Neural cell (in vitro differentiated cells): ENCODE data around the gene RTP1. TPM values are rescaled to one million over a fixed set of nuclear protein-coding genes. Genes with fewer than 3 reads are reported as not detected.

ENCODE experiments used
- H2AFZ ChIP-seq: fragments of 200-600, 300-800 bp; sonication (generic), shearing (Covaris generic); 2 replicates; pipeline ENCODE4 v1.6.0; 2014; ENCODE audit warnings: low read depth, mild to moderate bottlenecking, antibody characterized with exemption, low read length, moderate library complexity
- H3F3A ChIP-seq: fragments of 200-600 bp; shearing (Covaris generic); 2 replicates; pipeline ENCODE4 v1.6.1; 2016; ENCODE audit warnings: mild to moderate bottlenecking, moderate library complexity, mixed read lengths, antibody characterized with exemption, low read length; ENCODE audit not compliant: insufficient read depth, poor library complexity, severe bottlenecking
- H3K27ac ChIP-seq: fragments of 200-600, 300-800 bp; sonication (generic), shearing (Covaris generic); 2 replicates; pipeline ENCODE4 v1.5.1; 2014; ENCODE audit warnings: mild to moderate bottlenecking, low read length, moderate library complexity
- H3K27me3 ChIP-seq: fragments of 300-800, 200-600 bp; sonication (generic), shearing (Covaris generic); 2 replicates; pipeline ENCODE4 v1.6.0; 2014; ENCODE audit warnings: mild to moderate bottlenecking, low read depth, low read length, moderate library complexity; ENCODE audit not compliant: insufficient read depth
- H3K36me3 ChIP-seq: fragments of 300-800, 200-600 bp; sonication (generic), shearing (Covaris generic); 2 replicates; pipeline ENCODE4 v1.5.1; 2014; ENCODE audit warnings: mild to moderate bottlenecking, antibody characterized with exemption, low read length, moderate library complexity; ENCODE audit not compliant: insufficient read depth
- H3K4me2 ChIP-seq: fragments of 300-800, 200-600 bp; sonication (generic), shearing (Covaris generic); 2 replicates; pipeline ENCODE4 v1.6.0; 2014; ENCODE audit warnings: mild to moderate bottlenecking, low read length
- H3K4me3 ChIP-seq: fragments of 300-800, 200-600 bp; sonication (generic), shearing (Covaris generic); 2 replicates; pipeline ENCODE4 v1.5.1; 2014; ENCODE audit warnings: mild to moderate bottlenecking, low read length, moderate library complexity
- H3K79me2 ChIP-seq: fragments of 200-600 bp; shearing (Covaris generic); replicated peaks from 2 replicates; pipeline ENCODE4 v1.6.0; 2014; ENCODE audit warnings: mild to moderate bottlenecking, low read length, moderate library complexity; ENCODE audit not compliant: insufficient read depth
- H3K9ac ChIP-seq: fragments of 300-800, 200-600 bp; sonication (generic), shearing (Covaris generic); 2 replicates; pipeline ENCODE4 v1.6.1; 2016; ENCODE audit warnings: mild to moderate bottlenecking, low read length, mixed read lengths
- H3K9me2 ChIP-seq: fragments of 200-600 bp; shearing (Covaris generic); 2 replicates; pipeline ENCODE4 v1.6.1; 2016; ENCODE audit warnings: mild to moderate bottlenecking, low read length, mixed read lengths; ENCODE audit not compliant: insufficient read depth
- H3K9me3 ChIP-seq: fragments of 200-600, 300-800 bp; sonication (generic), shearing (Covaris generic); 2 replicates; pipeline ENCODE4 v1.6.1; 2016; ENCODE audit warnings: mild to moderate bottlenecking, mixed run types, low read length, moderate library complexity, mixed read lengths
- H4K20me1 ChIP-seq: fragments of 200-600 bp; shearing (Covaris generic); 2 replicates; pipeline ENCODE4 v1.6.1; 2016; ENCODE audit warnings: mild to moderate bottlenecking, mixed run types; ENCODE audit not compliant: insufficient read depth
- EP300 ChIP-seq: fragments of 450-650 bp; conservative IDR thresholded peaks from 2 replicates; pipeline ENCODE4 v1.6.1; 2014; ENCODE audit warnings: antibody characterized with exemption, mild to moderate bottlenecking, moderate library complexity; ENCODE audit not compliant: poor library complexity, severe bottlenecking
- EZH2 ChIP-seq: fragments of 200-600, 300-800 bp; shearing (Covaris generic), sonication (generic); IDR thresholded peaks from 2 replicates; pipeline ENCODE4 v1.6.1; 2014; ENCODE audit warnings: antibody characterized with exemption, low read length, borderline replicate concordance, mild to moderate bottlenecking; ENCODE audit not compliant: insufficient read depth, poor library complexity, severe bottlenecking
- MXI1 ChIP-seq: fragments of 450-650 bp; conservative IDR thresholded peaks from 2 replicates; pipeline ENCODE4 v1.6.1; 2014; ENCODE audit warnings: antibody characterized with exemption, mild to moderate bottlenecking; ENCODE audit not compliant: poor library complexity, severe bottlenecking
- POLR2AphosphoS5 ChIP-seq: IDR thresholded peaks from 2 replicates; pipeline ENCODE4 v1.6.1; 2012
- RAD21 ChIP-seq: fragments of 450-650 bp; conservative IDR thresholded peaks from 2 replicates; pipeline ENCODE4 v1.6.1; 2014; ENCODE audit warnings: antibody characterized with exemption, mild to moderate bottlenecking, moderate library complexity
- SMC3 ChIP-seq: fragments of 450-650 bp; conservative IDR thresholded peaks from 2 replicates; pipeline ENCODE4 v1.6.1; 2014; ENCODE audit warnings: antibody characterized with exemption, mild to moderate bottlenecking, moderate library complexity; ENCODE audit not compliant: poor library complexity
- polyA plus RNA-seq: library from polyadenylated mRNA; depleted of rRNA; stranded (reverse); fragments of >200 nt; gene quantifications from 2 replicates; pipeline ENCODE4 v1.2.3, GENCODE V29; 2014
- TF ChIP-seq, protein P1 (sequence below): fragments of 450-650 bp; IDR thresholded peaks from 2 replicates; pipeline ENCODE4 v1.5.1; 2014; ENCODE audit warnings: antibody characterized with exemption, mild to moderate bottlenecking, moderate library complexity; ENCODE audit not compliant: poor library complexity, severe bottlenecking
- TF ChIP-seq, protein P2 (sequence below): IDR thresholded peaks from 2 replicates; pipeline ENCODE4 v1.6.1; 2012; ENCODE audit warnings: borderline replicate concordance

The RTP1 gene
- polyA plus RNA-seq, 1 donor from 2014 or later, result 2.0 TPM

DNA sequence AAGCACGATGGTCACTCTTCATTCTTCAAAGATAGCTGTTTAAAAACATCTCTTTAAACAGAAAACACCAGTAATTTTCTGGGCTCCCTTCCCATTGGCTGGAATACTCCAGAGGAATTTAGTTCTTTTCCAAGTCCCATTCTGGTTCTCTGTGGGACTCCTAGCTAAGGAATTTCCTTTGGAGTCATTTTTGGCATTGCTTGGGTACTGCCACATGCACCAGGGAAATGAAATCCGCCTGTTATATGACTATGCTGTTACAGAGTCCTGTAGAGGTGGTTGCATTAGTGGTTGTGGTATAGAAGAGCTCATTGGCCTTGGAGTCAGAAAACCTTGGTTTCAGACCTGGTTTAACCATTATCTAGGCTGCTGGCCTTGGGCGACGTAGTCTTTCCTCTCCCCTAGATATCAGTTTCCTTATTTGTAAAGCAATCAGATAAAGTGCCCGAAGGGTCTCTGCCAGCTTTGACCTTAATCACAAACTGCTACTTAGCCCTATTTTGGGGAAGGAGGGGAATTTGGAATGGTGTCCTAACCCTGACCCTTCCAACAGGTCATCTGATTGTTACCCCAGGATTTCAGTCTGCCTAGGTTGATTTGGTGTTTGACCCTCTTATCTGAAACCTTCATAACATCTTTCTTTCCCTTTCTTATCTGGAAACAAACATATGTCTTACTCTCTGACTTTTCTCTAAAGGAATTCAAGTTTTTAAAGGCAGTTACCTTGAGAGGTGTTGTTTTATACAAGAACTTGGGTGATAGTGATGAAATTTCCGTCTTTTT lies 13.4 kb downstream of the RTP1 start:
- H3K79me2 ChIP-seq, result no peaks in the 10 kb centered on the region
- no peak overlapping the region for H3K4me3 ChIP-seq
- H3K27me3 ChIP-seq, result no peaks in the 10 kb centered on the region
- H3K36me3 ChIP-seq, result no peaks in the 10 kb centered on the region
- no peaks in the 10 kb centered on the region for H4K20me1 ChIP-seq
- no peak overlapping the region for H3K27ac ChIP-seq
- H2AFZ ChIP-seq, result no peak overlapping the region
- H3K4me2 ChIP-seq, result no peak overlapping the region
- H3K9ac ChIP-seq, result no peak overlapping the region
- TF ChIP-seq EP300 (no peak), SMC3 (no peak), POLR2AphosphoS5 (no peak), RAD21 (no peak)
- TF ChIP-seq, protein P1, sequence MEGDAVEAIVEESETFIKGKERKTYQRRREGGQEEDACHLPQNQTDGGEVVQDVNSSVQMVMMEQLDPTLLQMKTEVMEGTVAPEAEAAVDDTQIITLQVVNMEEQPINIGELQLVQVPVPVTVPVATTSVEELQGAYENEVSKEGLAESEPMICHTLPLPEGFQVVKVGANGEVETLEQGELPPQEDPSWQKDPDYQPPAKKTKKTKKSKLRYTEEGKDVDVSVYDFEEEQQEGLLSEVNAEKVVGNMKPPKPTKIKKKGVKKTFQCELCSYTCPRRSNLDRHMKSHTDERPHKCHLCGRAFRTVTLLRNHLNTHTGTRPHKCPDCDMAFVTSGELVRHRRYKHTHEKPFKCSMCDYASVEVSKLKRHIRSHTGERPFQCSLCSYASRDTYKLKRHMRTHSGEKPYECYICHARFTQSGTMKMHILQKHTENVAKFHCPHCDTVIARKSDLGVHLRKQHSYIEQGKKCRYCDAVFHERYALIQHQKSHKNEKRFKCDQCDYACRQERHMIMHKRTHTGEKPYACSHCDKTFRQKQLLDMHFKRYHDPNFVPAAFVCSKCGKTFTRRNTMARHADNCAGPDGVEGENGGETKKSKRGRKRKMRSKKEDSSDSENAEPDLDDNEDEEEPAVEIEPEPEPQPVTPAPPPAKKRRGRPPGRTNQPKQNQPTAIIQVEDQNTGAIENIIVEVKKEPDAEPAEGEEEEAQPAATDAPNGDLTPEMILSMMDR, result no peak
- no peaks in the 10 kb centered on the region for H3K9me2 ChIP-seq
- H3F3A ChIP-seq, result no peaks in the 10 kb centered on the region
- H3K9me3 ChIP-seq, result no peaks in the 10 kb centered on the region

DNA sequence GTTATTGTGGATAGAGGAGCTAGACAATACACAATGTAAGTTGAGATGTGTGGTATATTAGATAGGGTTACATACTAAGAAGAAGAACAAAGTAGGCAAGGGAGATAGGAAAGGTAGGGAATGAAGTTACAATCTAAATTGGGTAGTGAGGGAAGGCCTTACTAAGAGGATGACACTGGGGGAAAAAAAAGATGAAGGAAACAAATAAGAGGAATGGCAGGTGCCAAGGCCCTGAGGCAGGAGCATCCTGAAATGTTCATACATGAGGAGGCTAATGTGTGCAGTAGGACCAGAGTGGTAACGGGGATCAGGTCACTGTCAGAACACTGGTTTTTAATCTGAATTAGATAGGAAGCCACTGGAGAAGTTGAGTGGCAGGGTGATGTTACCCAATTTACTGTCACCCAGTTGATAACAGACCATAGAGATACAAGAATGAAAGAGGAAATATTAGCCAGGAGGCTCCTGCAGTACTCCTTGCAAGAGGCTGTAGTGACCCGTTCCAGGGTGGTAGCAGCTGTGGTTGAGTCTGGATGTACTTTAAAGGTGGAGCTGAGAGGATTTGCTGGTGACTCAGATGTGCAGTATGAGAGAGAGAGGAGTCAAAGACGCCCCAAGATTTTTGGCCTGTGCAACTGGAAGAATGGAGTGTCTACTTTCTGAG lies 14.4 kb downstream of the RTP1 start:
- no peaks in the 10 kb centered on the region for H3K79me2 ChIP-seq
- H4K20me1 ChIP-seq, result no peaks in the 10 kb centered on the region
- no peaks in the 10 kb centered on the region for H3F3A ChIP-seq
- H3K27me3 ChIP-seq, result no peaks in the 10 kb centered on the region
- H3K4me3 ChIP-seq, result no peak overlapping the region
- H3K9me3 ChIP-seq, result no peaks in the 10 kb centered on the region
- H3K27ac ChIP-seq, result no peak overlapping the region
- H3K9me2 ChIP-seq, result no peaks in the 10 kb centered on the region
- TF ChIP-seq, protein P2, sequence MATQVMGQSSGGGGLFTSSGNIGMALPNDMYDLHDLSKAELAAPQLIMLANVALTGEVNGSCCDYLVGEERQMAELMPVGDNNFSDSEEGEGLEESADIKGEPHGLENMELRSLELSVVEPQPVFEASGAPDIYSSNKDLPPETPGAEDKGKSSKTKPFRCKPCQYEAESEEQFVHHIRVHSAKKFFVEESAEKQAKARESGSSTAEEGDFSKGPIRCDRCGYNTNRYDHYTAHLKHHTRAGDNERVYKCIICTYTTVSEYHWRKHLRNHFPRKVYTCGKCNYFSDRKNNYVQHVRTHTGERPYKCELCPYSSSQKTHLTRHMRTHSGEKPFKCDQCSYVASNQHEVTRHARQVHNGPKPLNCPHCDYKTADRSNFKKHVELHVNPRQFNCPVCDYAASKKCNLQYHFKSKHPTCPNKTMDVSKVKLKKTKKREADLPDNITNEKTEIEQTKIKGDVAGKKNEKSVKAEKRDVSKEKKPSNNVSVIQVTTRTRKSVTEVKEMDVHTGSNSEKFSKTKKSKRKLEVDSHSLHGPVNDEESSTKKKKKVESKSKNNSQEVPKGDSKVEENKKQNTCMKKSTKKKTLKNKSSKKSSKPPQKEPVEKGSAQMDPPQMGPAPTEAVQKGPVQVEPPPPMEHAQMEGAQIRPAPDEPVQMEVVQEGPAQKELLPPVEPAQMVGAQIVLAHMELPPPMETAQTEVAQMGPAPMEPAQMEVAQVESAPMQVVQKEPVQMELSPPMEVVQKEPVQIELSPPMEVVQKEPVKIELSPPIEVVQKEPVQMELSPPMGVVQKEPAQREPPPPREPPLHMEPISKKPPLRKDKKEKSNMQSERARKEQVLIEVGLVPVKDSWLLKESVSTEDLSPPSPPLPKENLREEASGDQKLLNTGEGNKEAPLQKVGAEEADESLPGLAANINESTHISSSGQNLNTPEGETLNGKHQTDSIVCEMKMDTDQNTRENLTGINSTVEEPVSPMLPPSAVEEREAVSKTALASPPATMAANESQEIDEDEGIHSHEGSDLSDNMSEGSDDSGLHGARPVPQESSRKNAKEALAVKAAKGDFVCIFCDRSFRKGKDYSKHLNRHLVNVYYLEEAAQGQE, result no peak
- no peaks in the 10 kb centered on the region for H3K36me3 ChIP-seq
- H3K4me2 ChIP-seq, result no peak overlapping the region
- H2AFZ ChIP-seq, result no peak overlapping the region
- no peak overlapping the region for H3K9ac ChIP-seq

DNA sequence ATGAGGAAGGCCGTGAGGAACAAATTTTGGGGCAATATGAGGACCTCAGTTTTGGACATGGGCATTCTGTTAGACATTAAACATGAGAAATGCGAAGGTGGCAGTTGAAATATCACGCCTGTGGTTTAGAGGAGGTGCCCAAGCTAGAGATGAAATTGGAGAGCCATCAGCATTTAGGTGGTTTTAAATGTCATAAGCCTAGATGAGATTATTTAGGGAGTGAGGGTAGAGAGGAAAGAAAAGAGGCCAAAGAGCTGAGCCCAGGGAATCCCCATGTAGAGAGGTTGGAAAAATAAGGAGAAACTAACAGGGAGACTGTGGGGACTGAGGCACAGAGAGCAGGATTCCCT lies 14.9 kb downstream of the RTP1 start:
- no peak overlapping the region for H3K4me2 ChIP-seq

More for the DNA sequence above, 14.9 kb downstream of the RTP1 start:
- H3K27me3 ChIP-seq, result no peaks in the 10 kb centered on the region
- H3K4me3 ChIP-seq, result no peak overlapping the region
- no peak overlapping the region for H2AFZ ChIP-seq
- no peaks in the 10 kb centered on the region for H3F3A ChIP-seq
- H4K20me1 ChIP-seq, result no peaks in the 10 kb centered on the region
- H3K9me2 ChIP-seq, result no peaks in the 10 kb centered on the region
- no peaks in the 10 kb centered on the region for H3K9me3 ChIP-seq
- TF ChIP-seq MXI1, result no peak
- TF ChIP-seq RAD21, result no peak
- TF ChIP-seq EZH2, result no peak
- no peak for TF ChIP-seq POLR2AphosphoS5
- TF ChIP-seq, protein P1, result no peak
- H3K9ac ChIP-seq, result no peak overlapping the region
- no peaks in the 10 kb centered on the region for H3K79me2 ChIP-seq
- no peaks in the 10 kb centered on the region for H3K36me3 ChIP-seq
- H3K27ac ChIP-seq, result no peak overlapping the region
